Hematopoietic multipotent progenitor cell treated with erythropoietin and hydrocortisone succinate and interleukin-3 and kit ligand, for 8 days (in vitro differentiated cells): ENCODE data around the gene CUL9.

Experiments used
- DNase-seq: peaks from one replicate; pipeline ENCODE4 v3.0.0-alpha.2; 2015

The CUL9 gene

GRCh38 chr6:43258180-43258579 lies 76.2 kb downstream of the CUL9 start:
- DNase-seq, result no peak

GRCh38 chr6:43258807-43259686 lies 77.1 kb downstream of the CUL9 start:
- DNase-seq, result no peak

DNA sequence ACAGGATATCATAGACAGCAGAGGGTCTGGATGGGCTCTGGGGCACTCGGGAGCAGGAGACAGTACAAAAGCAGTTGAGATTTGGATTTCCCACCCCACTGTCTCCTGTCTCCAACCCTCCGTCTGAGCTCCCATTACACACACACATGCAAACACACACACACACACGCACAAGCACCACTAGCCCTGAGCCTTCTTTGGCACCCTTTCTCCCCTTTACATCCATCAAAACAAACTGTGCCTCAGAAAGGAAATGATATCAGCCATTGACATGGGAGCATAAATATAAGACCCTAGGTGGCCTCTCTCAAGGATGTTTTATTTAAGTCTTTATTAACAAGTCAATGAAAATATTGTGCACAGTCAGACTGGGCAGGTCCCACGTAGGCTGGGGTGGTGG lies 78.8 kb downstream of the CUL9 start:
- DNase-seq, result no peak

- DNase-seq, result no peak
Measured at GRCh38 chr6:43261198-43261597, 79.2 kb downstream of the CUL9 start.

DNA sequence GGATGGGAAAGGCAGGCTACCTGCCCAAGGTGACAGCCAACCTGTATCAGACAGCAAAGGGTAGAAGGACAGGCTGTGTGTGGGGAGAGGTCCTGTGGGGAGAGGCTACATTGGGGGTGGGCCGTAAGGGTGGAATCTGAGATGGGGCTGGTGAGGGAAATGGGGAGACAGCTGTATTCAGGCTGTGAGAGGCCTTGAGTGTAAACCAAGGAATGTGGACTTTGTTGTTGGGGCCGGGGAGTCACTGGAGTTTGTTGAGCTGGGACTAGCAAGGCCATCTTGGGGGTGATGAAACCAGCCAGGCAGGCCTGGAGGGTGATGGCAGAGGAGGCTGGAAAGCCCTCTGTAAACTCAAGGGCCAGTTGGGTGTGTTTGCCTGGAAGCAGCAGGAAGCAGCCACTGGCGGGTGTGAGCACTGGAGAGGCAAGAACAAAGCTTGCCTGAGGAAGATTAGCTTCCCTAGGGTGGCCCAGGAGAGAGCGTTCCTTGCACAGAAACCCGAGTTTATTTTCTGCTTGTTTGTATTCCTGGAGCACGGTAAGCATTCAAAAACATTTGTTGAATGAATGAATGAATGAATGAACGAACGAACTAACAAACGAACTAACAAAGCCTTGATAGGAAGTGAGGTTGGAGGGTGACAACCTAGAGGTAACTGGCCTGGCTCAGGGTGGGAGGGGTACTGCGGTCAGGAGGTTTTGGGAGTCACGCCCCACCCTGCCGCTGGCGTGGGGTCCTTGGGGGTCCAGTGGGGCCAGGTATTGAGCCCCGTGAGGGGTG lies 80.2 kb downstream of the CUL9 start:
- no peak for DNase-seq

DNA sequence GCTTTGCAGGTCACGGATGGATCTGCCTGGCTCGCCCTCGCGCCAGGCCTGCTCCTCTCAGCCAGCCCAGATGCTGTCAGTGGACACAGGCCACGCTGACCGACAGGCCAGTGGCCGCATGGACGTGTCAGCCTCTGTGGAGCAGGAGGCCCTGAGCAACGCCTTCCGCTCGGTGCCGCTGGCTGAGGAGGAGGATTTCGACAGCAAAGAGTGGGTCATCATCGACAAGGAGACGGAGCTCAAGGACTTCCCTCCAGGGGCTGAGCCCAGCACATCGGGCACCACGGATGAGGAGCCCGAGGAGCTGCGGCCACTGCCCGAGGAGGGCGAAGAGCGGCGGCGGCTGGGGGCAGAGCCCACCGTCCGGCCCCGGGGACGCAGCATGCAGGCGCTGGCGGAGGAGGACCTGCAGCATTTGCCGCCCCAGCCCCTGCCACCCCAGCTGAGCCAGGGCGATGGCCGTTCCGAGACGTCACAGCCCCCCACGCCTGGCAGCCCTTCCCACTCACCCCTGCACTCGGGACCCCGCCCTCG lies 80.9 kb downstream of the CUL9 start:
- no peak for DNase-seq

DNA sequence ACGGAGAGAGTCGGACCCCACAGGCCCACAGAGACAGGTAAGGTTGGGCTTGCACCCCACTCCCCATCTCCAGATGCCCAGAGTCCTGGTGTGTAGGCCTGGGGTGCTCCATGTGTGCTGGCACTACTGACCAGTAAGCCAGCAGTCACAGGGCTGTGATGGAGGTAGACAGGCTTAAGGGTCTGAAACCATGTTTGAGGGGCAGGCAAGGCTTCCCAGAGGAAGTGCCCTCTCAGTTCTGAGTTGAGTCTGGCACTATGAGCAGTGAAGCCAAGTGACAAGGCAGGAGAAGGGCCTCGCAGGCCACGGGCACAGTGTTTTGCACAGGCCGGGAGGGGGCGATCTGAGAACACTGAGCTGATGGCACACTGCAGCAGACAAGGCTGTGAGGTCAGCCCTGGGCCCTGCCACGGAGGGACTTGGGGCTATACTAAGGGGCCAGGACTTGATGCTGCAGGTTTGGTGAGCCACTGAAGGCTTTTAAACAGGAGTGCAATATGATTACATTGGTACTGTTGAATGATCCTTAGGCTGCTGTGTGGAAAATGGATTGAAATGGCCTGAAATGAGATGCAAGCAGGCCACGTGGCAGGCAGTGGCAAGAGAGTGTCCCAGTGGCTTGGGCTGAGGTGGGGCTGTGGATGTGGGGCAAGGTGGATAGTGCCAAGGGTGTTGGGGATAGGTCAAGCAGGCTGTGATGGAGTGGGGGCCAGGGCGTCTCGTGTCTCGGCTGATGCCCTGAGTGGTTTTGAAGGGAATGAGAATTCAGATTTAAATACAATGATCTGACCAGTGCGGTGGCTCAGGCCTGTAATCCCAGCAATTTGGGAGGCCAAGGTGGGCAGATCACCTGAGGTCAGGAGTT lies 81.5 kb downstream of the CUL9 start:
- peak; percentile 78 for DNase-seq

- DNase-seq, result no peak
Measured at GRCh38 chr6:43264599-43265145, 82.7 kb downstream of the CUL9 start.

DNA sequence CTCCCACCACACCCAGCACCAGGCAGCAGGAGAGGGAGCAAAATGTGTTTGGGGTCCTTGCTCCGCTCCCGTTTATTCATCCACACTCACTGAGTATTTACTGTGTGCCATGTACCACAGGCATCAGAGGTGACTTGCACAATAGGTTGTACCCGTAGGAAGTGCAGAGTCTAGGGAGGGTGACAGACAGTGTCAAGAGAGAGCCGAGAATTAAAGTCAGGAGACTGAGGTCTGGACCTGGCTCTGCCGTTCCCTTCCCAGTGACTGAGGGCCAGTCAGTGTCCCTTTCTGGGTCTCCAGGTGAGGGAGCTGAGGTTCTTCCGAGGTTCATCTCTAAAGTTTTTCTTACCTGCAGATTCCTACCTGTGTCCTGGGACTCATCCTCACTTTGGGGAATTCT lies 83.6 kb downstream of the CUL9 start:
- no peak for DNase-seq

GRCh38 chr6:43267619-43268354 lies 85.8 kb downstream of the CUL9 start:
- no peak for DNase-seq

DNA sequence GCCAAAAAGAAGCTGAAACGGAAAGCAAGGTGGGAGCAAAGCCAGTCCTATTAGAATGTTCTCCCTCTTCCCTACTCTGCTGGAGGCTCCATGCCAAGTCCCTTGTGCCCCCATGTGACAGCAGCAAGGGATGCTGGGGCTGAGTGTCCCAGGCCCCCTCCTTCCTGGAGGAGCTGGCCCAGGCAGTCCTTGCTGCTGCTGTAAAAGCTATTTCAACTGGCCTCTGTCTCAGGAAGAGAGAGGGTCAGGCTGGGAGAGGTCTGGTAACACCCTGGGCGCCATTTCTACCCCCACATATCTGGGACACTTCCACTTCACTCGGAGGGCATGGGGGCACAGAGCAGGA lies 86.3 kb downstream of the CUL9 start:
- DNase-seq, result no peak

GRCh38 chr6:43268782-43269272 lies 86.8 kb downstream of the CUL9 start:
- no peak for DNase-seq

DNA sequence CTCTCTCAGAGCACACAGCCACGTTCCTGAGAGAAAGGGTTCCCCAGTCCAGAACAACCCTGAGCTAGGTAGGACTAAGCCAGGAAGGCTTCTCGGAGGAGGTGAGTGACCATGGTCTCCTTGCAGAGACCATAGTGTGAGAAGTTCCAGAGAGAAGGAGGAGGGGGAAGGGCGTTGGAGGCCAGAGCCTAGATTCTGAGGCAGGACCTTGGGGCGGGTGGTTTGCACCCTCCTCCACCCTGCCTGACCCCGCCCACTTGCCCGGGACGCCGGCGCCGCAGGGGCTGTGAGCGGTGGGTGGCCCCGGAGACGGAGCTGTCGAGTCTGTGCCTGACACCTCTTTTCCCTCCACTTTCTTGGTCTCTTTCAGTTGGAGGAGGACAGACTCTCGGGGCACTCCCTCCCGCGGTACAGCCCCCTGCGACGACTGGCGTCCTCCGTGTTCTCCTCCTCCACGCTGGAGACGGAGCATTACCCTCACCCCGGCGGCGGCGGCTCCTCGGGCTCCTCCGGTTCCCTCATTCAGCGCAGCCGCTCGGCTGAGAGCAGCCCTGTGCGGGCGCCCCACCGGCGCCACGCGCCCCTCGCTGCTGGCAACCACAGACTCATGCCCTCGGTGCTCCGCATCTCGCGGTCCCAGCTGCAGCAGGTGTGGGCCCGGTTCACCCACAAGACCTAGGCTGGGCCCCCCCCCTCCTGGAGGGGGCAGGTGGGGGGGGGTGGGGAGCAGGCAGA lies 87.4 kb downstream of the CUL9 start:
- peak; percentile 7 for DNase-seq

DNA sequence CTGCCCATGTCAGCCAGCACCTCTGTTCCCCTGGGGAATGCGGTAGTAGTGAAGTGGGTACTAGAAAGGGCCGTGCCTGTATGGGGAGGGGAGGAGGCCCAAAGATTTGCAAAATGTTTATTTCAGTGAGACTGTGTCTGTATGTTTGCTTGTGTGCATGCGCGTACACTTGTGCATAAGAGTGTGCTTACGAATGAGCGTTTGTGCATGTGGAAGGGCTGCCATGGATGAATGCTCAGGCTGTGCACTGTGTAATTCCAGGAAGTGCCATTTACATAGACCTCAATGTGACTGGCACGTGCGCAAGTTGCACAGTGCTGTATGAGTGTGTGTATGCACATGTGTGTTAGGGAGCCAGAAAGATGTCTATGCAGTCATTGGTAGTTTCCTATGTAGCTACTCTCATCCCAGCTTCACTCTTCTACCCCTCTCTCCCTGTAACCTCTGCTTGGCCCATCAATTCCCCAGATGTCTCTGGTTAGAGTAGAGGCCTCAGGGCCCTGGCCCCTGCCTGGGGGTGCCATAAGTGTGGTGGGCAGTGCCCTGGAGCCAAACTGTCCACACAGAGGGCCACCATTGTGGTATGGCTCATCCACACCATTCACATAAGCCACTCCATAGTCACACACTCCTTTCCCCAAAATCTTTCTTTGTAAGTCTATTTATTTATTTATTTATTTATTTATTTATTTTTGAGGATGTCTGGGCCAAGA lies 89.3 kb downstream of the CUL9 start:
- no peak for DNase-seq

DNA sequence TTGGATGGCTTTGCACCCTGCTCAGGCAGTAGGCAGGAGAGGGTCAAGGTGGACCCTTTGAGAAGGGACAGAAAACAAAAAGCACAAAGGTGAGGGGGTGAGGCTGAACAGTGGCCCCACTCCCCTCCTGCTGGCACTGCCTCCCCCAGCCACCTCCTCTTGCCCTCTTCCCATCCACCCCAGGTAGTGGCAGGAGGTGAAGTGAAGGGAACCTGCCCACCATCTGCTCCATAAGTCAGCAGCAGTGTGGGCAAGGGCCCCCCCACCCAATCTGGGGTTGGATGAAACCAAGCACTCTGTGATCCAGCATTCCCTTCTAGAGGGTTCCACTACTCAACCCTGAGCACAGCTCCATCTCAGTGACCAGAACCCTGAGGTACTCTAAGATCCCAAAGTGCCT lies 89.9 kb downstream of the CUL9 start:
- DNase-seq, result no peak

GRCh38 chr6:43273707-43274106 lies 91.7 kb downstream of the CUL9 start:
- DNase-seq, result no peak
